ENCODE results near the gene WSB2. TPM values are rescaled to one million over a fixed set of nuclear protein-coding genes. Genes with fewer than 3 reads are reported as not detected.

Gene WSB2
- polyA plus RNA-seq, 1 donor (not counting 4 experiments of a cell fraction or from before 2014, with no cell fraction given) = 84.0 TPM

DNA sequence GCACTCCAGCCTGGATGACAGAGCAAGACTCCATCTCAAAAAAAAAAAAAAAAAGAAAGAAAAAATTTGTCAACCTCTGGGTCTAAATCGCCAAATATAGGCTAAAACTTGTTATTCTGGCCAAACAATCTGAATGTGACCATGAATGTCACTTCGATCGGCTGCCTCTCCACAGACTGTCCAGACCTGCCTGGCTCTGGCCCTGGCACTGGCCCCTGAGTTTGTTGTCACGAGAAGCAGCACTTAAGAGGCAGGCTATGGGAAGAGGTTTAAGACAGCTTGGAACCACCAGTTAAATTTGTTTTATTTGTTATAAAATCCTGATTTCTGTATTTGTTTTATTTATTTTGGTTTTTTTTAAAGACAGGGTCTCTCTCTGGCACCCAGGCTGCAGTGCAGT is 14.5 kb downstream of the WSB2 start:
- Histone ChIP-seq H3K27me3 (ENCODE audit: control insufficient read depth, extremely low read depth, insufficient read depth, low read length) (no peaks in the 10 kb centered on the region), H3K9me3 (ENCODE audit: control insufficient read depth, low read depth, low read length) (no peaks in the 10 kb centered on the region), H3K36me3 (ENCODE audit: control insufficient read depth in 2 of 2, extremely low read depth in 1 of 2, insufficient read depth in 2 of 2, low read length in 2 of 2) (peaks cover 17 to 28% of the 10 kb centered on the region in 2 experiments), H3K27ac (ENCODE audit: control insufficient read depth, insufficient read depth, low read length) (no peak overlapping the region), H2AFZ (ENCODE audit: control insufficient read depth, low read length) (no peak overlapping the region), H3K4me2 (ENCODE audit: control insufficient read depth, extremely low read depth, insufficient read depth, low read depth, low read length) (no peak overlapping the region), H3K9ac (ENCODE audit: control insufficient read depth, extremely low read depth, insufficient read depth, low read length) (no peak overlapping the region), H3K9me1 (ENCODE audit: control insufficient read depth, extremely low read depth, insufficient read depth, low read length) (no peaks in the 10 kb centered on the region), H4K20me1 (ENCODE audit: control insufficient read depth, extremely low read depth, insufficient read depth, low read length) (no peaks in the 10 kb centered on the region), H3K4me3 (ENCODE audit: control insufficient read depth in 2 of 3, extremely low read depth in 1 of 3, insufficient read depth in 2 of 3, low read depth in 1 of 3, low read length in 3 of 3) (no peak overlapping the region), H3K4me1 (ENCODE audit: control insufficient read depth, extremely low read depth, insufficient read depth, low read length) (no peaks in the 10 kb centered on the region), H3K79me2 (ENCODE audit: control insufficient read depth, insufficient read depth, low read length) (peaks cover 22% of the 10 kb centered on the region)
- TF ChIP-seq, protein P1, sequence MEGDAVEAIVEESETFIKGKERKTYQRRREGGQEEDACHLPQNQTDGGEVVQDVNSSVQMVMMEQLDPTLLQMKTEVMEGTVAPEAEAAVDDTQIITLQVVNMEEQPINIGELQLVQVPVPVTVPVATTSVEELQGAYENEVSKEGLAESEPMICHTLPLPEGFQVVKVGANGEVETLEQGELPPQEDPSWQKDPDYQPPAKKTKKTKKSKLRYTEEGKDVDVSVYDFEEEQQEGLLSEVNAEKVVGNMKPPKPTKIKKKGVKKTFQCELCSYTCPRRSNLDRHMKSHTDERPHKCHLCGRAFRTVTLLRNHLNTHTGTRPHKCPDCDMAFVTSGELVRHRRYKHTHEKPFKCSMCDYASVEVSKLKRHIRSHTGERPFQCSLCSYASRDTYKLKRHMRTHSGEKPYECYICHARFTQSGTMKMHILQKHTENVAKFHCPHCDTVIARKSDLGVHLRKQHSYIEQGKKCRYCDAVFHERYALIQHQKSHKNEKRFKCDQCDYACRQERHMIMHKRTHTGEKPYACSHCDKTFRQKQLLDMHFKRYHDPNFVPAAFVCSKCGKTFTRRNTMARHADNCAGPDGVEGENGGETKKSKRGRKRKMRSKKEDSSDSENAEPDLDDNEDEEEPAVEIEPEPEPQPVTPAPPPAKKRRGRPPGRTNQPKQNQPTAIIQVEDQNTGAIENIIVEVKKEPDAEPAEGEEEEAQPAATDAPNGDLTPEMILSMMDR (optimal IDR thresholded peaks at IDR 0.05 in 1 of 3, IDR thresholded peaks at IDR 0.05 in 1 of 3, conservative IDR thresholded peaks at IDR 0.05 in 1 of 3; ENCODE audit: extremely low read depth in 1 of 3, insufficient read depth in 2 of 3, low read length in 3 of 3) = no peak
- no peak for TF ChIP-seq EZH2 (IDR thresholded peaks at IDR 0.05; ENCODE audit: low read length)
- DNase-seq (ENCODE audit: low read depth, low spot score) = no peak
- FAIRE-seq = no peak
- dilution Hi-C loops (cut with MboI; ENCODE audit: extremely low pct_ligation_motif_present, low sequenced_read_pairs) = no loop called here

DNA sequence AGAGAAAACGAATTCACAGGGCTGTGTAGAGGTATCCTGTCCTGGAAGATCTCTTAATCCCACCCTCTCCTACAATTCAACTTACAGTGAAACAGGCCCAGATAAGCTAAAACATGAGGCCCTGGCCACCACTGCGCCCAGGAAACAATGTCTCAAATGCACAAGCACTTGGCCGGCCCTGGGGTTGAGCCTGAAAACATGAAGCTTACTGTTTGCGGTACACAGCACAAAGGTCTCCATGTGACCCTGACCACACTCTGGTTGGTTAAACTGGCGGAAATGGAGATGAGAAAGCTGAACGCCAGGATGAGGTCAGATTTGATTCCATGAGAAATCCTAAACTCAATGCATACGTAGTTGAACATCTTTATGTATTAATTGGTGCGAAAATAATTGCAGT is 16.4 kb downstream of the WSB2 start:
- Histone ChIP-seq H3K4me3 (ENCODE audit: control insufficient read depth in 2 of 3, extremely low read depth in 1 of 3, insufficient read depth in 2 of 3, low read depth in 1 of 3, low read length in 3 of 3) (no peak overlapping the region), H3K36me3 (ENCODE audit: control insufficient read depth in 2 of 2, extremely low read depth in 1 of 2, insufficient read depth in 2 of 2, low read length in 2 of 2) (peaks cover 15 to 36% of the 10 kb centered on the region in 2 experiments), H3K4me1 (ENCODE audit: control insufficient read depth, extremely low read depth, insufficient read depth, low read length) (no peaks in the 10 kb centered on the region), H3K9ac (ENCODE audit: control insufficient read depth, extremely low read depth, insufficient read depth, low read length) (no peak overlapping the region), H3K27ac (ENCODE audit: control insufficient read depth, insufficient read depth, low read length) (no peak overlapping the region), H3K27me3 (ENCODE audit: control insufficient read depth, extremely low read depth, insufficient read depth, low read length) (no peaks in the 10 kb centered on the region), H4K20me1 (ENCODE audit: control insufficient read depth, extremely low read depth, insufficient read depth, low read length) (no peaks in the 10 kb centered on the region), H2AFZ (ENCODE audit: control insufficient read depth, low read length) (no peak overlapping the region), H3K9me3 (ENCODE audit: control insufficient read depth, low read depth, low read length) (no peaks in the 10 kb centered on the region), H3K4me2 (ENCODE audit: control insufficient read depth, extremely low read depth, insufficient read depth, low read depth, low read length) (no peak overlapping the region), H3K79me2 (ENCODE audit: control insufficient read depth, insufficient read depth, low read length) (peaks cover 13% of the 10 kb centered on the region), H3K9me1 (ENCODE audit: control insufficient read depth, extremely low read depth, insufficient read depth, low read length) (no peaks in the 10 kb centered on the region)
- TF ChIP-seq EZH2 (IDR thresholded peaks at IDR 0.05; ENCODE audit: low read length) = no peak
- TF ChIP-seq, protein P1 (optimal IDR thresholded peaks at IDR 0.05 in 1 of 3, IDR thresholded peaks at IDR 0.05 in 1 of 3, conservative IDR thresholded peaks at IDR 0.05 in 1 of 3; ENCODE audit: extremely low read depth in 1 of 3, insufficient read depth in 2 of 3, low read length in 3 of 3) = no peak
- dilution Hi-C loops (cut with MboI; ENCODE audit: extremely low pct_ligation_motif_present, low sequenced_read_pairs) = no loop called here
- DNase-seq (ENCODE audit: low read depth, low spot score) (no peak), FAIRE-seq (no peak)
